ENCODE results near the gene CR1. TPM values are rescaled to one million over a fixed set of nuclear protein-coding genes. Genes with fewer than 3 reads are reported as not detected.

Gene CR1
- total RNA-seq, 3 donors from 2014 or later = 0.84 to 7.2 (median 3.8) TPM

DNA sequence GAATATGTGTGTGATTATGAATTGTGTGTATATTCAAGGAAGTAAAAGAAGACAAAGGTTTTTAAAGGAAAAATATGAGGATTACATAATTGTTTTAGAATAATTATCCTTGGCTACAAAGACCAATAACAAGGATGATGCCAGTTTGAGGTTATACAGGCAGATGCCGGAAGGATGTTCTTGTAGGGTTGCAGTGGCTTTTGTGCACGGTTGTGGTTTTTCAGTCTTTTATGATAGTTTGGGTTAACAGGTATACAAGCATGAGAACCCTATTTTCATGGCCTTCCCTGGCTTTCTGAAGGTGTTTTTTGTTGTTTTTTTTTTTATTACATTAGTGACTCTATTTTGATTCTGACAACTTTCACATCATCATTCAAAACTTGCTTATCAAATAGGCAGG, 36.9 kb upstream of the CR1 start:
- TF ChIP-seq, protein P1, sequence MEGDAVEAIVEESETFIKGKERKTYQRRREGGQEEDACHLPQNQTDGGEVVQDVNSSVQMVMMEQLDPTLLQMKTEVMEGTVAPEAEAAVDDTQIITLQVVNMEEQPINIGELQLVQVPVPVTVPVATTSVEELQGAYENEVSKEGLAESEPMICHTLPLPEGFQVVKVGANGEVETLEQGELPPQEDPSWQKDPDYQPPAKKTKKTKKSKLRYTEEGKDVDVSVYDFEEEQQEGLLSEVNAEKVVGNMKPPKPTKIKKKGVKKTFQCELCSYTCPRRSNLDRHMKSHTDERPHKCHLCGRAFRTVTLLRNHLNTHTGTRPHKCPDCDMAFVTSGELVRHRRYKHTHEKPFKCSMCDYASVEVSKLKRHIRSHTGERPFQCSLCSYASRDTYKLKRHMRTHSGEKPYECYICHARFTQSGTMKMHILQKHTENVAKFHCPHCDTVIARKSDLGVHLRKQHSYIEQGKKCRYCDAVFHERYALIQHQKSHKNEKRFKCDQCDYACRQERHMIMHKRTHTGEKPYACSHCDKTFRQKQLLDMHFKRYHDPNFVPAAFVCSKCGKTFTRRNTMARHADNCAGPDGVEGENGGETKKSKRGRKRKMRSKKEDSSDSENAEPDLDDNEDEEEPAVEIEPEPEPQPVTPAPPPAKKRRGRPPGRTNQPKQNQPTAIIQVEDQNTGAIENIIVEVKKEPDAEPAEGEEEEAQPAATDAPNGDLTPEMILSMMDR (IDR thresholded peaks at IDR 0.05) = no peak
- H3K4me1 ChIP-seq (ENCODE audit: low read depth) = peaks cover 12% of the 10 kb centered on the region
- no peak for DNase-seq
- H3K36me3 ChIP-seq (ENCODE audit: low read depth) = no peaks in the 10 kb centered on the region
- intact Hi-C loops (cut with DNase I, micrococcal nuclease) = no loop called here
- H3K9me3 ChIP-seq = no peaks in the 10 kb centered on the region
- no peak for ATAC-seq
- H3K4me3 ChIP-seq = no peak overlapping the region

DNA sequence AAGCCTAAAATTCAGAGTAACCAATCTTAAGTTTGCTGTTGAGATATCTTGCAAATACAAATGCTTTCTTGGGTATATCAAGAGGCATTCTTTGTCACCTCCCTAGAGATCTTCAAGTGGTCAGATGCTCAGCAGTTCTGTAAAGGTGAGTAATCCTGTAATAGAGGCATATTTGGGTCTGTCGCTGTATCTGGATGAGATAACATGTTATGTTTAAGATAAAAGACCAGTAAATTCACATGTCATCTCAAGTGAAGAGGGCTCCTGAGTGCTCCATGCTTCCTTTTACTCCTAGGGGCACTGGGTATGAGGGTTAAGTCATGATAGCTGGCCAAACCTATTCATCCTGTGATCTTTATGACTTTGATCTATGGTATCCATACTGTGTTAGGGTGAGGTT, 34.3 kb upstream of the CR1 start:
- H3K4me3 ChIP-seq = no peak overlapping the region
- no peak for ATAC-seq
- intact Hi-C loops (cut with DNase I, micrococcal nuclease) = no loop called here

DNA sequence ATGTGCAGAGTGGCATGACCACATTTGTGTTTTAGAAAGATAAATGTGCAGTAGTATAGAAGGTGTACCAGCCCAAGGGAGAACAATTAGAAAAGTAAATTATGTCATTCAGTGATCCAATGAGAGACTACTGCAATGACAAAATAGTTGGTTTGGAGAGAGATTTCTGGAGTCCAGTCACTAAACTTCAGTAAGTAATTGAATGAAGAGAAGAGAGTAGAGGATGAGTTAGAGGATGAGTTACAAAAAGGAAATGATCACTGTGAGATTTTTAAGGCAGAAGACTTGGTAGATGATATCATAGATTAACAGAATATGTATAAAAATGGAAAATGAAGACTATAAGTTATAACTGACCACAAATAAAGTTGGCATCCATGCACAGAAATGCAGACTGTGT, 33.4 kb upstream of the CR1 start:
- H3K9me3 ChIP-seq = no peaks in the 10 kb centered on the region
- H3K36me3 ChIP-seq (ENCODE audit: low read depth) = no peaks in the 10 kb centered on the region
- intact Hi-C loops (cut with DNase I, micrococcal nuclease) = no loop called here
- TF ChIP-seq, protein P1 (IDR thresholded peaks at IDR 0.05) = no peak
- H3K4me3 ChIP-seq = no peak overlapping the region
- no peaks in the 10 kb centered on the region for H3K4me1 ChIP-seq (ENCODE audit: low read depth)
- no peak for ATAC-seq
- no peak for DNase-seq

More for the DNA sequence above, 34.3 kb upstream of the CR1 start:
- TF ChIP-seq, protein P1 (IDR thresholded peaks at IDR 0.05) = no peak
- no peaks in the 10 kb centered on the region for H3K9me3 ChIP-seq
- no peaks in the 10 kb centered on the region for H3K4me1 ChIP-seq (ENCODE audit: low read depth)
- H3K36me3 ChIP-seq (ENCODE audit: low read depth) = no peaks in the 10 kb centered on the region
- no peak for DNase-seq

DNA sequence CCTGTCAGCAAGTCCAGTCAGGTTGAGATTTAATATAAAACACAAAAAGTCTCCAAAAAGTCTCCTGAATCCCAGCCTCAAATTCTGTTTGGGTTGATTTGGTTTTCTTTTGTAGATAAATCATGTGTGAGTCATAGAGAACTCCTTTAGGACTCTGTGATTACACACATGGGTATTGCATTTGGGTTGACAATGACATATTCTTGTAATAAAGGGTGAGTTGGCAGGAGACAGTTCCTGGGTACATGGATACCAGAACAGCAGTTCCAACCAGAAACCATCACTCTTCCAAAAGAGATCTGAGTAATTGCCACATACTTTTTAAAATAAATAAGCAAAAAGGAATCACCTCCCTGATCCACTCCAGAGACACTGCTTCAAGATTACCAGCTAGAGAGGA, 32.9 kb upstream of the CR1 start:
- no peak for DNase-seq
- no peaks in the 10 kb centered on the region for H3K4me1 ChIP-seq (ENCODE audit: low read depth)
- no peak for ATAC-seq
- TF ChIP-seq, protein P1 (IDR thresholded peaks at IDR 0.05) = no peak
- no peaks in the 10 kb centered on the region for H3K36me3 ChIP-seq (ENCODE audit: low read depth)
- H3K4me3 ChIP-seq = no peak overlapping the region
- intact Hi-C loops (cut with DNase I, micrococcal nuclease) = no loop called here
- H3K9me3 ChIP-seq = no peaks in the 10 kb centered on the region

DNA sequence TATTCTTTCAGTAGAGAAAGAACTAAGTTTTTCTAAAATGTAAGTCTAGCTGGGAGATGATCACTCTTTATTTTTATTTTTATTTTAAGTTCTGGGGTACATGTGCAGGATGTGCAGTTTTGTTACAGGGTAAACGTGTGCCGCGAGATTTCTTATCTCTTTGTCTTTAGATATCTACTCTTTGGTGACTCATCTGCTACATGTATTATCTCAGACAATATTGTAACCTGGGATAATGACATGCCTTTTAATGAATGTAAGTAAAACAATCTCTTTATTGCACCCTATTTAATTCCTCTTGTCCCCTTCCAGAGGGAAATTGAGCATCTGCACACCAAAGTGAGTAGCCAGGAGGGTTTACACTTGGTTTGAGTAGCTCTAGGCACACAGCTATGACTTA, 32.4 kb upstream of the CR1 start:
- no peaks in the 10 kb centered on the region for H3K4me1 ChIP-seq (ENCODE audit: low read depth)
- no peaks in the 10 kb centered on the region for H3K9me3 ChIP-seq
- DNase-seq = no peak
- no peaks in the 10 kb centered on the region for H3K36me3 ChIP-seq (ENCODE audit: low read depth)
- H3K4me3 ChIP-seq = no peak overlapping the region
- intact Hi-C loops (cut with DNase I, micrococcal nuclease) = no loop called here
- no peak for ATAC-seq
- TF ChIP-seq, protein P1 (IDR thresholded peaks at IDR 0.05) = no peak

DNA sequence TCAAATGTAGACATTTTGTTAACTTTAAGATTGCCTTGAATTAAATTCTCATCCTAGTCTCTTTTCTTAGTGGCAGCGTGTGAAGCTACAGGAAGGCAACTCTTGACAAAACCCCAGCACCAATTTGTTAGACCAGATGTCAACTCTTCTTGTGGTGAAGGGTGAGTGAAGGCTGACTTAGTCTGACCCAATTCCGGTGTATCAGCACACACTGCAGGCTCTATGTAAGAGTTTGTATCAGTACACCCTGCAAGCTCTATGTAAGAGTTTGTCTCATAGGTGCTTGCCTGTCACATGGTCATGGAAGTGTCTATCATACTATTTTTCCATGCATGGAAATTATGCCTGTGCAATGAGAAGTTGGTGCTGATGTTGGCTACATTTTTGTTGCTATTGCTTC, 25.0 kb upstream of the CR1 start:
- H3K9me3 ChIP-seq = no peaks in the 10 kb centered on the region
- intact Hi-C loops (cut with DNase I, micrococcal nuclease) = no loop called here
- H3K4me1 ChIP-seq (ENCODE audit: low read depth) = no peaks in the 10 kb centered on the region
- no peak for DNase-seq
- H3K4me3 ChIP-seq = no peak overlapping the region
- no peaks in the 10 kb centered on the region for H3K36me3 ChIP-seq (ENCODE audit: low read depth)
- ATAC-seq = no peak
- TF ChIP-seq, protein P1 (IDR thresholded peaks at IDR 0.05) = no peak

Data from mucosa of descending colon (tissue), 3 donors.